ENCODE measurements around the gene BHLHA15. TPM values are rescaled to one million over a fixed set of nuclear protein-coding genes. Genes with fewer than 3 reads are reported as not detected.

The BHLHA15 gene
- total and polyA plus RNA-seq, 2 of the 8 experiments (the other 6 are each of a cell fraction or from before 2014, with no cell fraction given) = 1.1 to 2.7 TPM

DNA sequence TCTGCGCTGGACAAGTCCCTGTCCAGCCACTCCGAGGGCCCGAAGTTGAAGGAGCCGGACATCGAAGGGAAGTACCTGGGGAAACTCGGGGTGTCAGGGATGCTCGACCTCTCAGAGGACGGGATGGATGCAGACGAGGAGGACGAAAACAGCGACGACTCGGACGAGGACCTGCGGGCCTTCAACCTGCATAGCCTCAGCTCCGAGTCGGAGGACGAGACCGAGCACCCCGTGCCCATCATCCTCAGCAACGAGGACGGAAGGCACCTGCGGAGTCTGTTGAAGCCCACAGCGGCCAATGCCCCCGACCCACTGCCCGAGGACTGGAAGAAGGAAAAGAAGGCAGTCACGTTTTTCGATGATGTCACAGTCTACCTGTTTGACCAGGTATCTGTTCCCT, 17.1 kb upstream of the BHLHA15 start:
- Histone ChIP-seq H3K79me1 (ENCODE audit: low read depth, low read length) (peaks cover 2% of the 10 kb centered on the region; the same call in 1 of the 2 replicates), H2BK12ac (ENCODE audit: low read depth, low read length) (no peak overlapping the region), H2BK5ac (ENCODE audit: low read depth, low read length) (no peak overlapping the region), H3K27me3 (replicated peaks in 1 of 4; ENCODE audit: control insufficient read depth in 3 of 4, extremely low read depth in 1 of 4, insufficient read depth in 3 of 4, low read length in 3 of 4) (no peaks in the 10 kb centered on the region), H2BK120ac (replicated peaks; ENCODE audit: low read depth, low read length) (no peak overlapping the region), H3K4me1 (replicated peaks in 1 of 4; ENCODE audit: control insufficient read depth in 3 of 4, insufficient read depth in 4 of 4, low read length in 3 of 4) (no peaks in the 10 kb centered on the region), H3K4me2 (ENCODE audit: insufficient read depth in 1 of 2, low read depth in 2 of 2, low read length in 2 of 2) (no peak overlapping the region), H4K5ac (ENCODE audit: insufficient read length, low read depth, low read length) (no peak overlapping the region), H3K4me3 (ENCODE audit: extremely low read depth in 1 of 4, insufficient read depth in 2 of 4, low read depth in 3 of 4, low read length in 4 of 4) (no peak overlapping the region), H3K56ac (replicated peaks; ENCODE audit: insufficient read length, low read depth, low read length) (no peak overlapping the region), H3K4ac (replicated peaks; ENCODE audit: insufficient read length, low read depth, low read length) (no peak overlapping the region), H2AFZ (ENCODE audit: low read length) (no peak overlapping the region), H3K23me2 (ENCODE audit: low read depth, low read length) (no peaks in the 10 kb centered on the region), H3K9ac (replicated peaks in 1 of 4; ENCODE audit: extremely low read depth in 1 of 4, low read depth in 3 of 4, low read length in 3 of 4) (no peak overlapping the region), H3K27ac (ENCODE audit: low read depth, low read length) (no peak overlapping the region), H4K20me1 (replicated peaks in 1 of 2; ENCODE audit: control insufficient read depth in 1 of 2, insufficient read depth in 2 of 2, low read length in 2 of 2) (peaks cover 2 to 14% of the 10 kb centered on the region in 2 experiments), H3K23ac (ENCODE audit: insufficient read length) (no peak overlapping the region), H4K8ac (ENCODE audit: extremely low read depth, insufficient read depth, low read length) (no peak overlapping the region), H4K91ac (replicated peaks; ENCODE audit: insufficient read length, low read length) (no peak overlapping the region), H3K36me3 (ENCODE audit: control insufficient read depth in 2 of 4, insufficient read depth in 4 of 4, low read length in 3 of 4) (peaks cover 6 to 41% (median 27%) of the 10 kb centered on the region in 4 experiments; a peak in 7 of 8 replicates), H3K79me2 (ENCODE audit: control insufficient read depth in 1 of 2, insufficient read depth in 2 of 2, low read length in 2 of 2) (peaks cover 0 to 4% of the 10 kb centered on the region in 2 experiments; a peak in 2 of 4 replicates), H3K14ac (ENCODE audit: insufficient read length) (no peak overlapping the region), H2AK5ac (ENCODE audit: low read depth, low read length) (no peak overlapping the region), H2BK15ac (ENCODE audit: low read length) (no peak overlapping the region), H2BK20ac (ENCODE audit: low read length) (no peak overlapping the region), H3K9me3 (ENCODE audit: insufficient read depth in 2 of 2, low read depth in 1 of 2, low read length in 1 of 2) (no peaks in the 10 kb centered on the region), H3K18ac (ENCODE audit: extremely low read depth, low read length) (no peak overlapping the region)
- DNase-seq (ENCODE audit: low read depth in 1 of 2, low spot score in 2 of 2) (no peak), FAIRE-seq (no peak)
- 92% methylated on average over 27 of the region's 28 CpGs; no CpG with 5 or more reads in 1 of the 2 experiments for WGBS, 2 experiments (ENCODE audit: extremely low coverage in 1 of 2, insufficient coverage in 1 of 2, insufficient read length in 1 of 2, insufficient replicate concordance in 2 of 2, low coverage in 1 of 2, low lambda C conversion rate in 2 of 2, missing lambda C conversion rate in 1 of 2)
- ChIA-PET POLR2A (ENCODE audit: partially characterized antibody) (no interaction called here), CTCF (ENCODE audit: partially characterized antibody) (no interaction called here)
- TF ChIP-seq CREB1 (IDR thresholded peaks at IDR 0.05) (no peak), YY1 (IDR thresholded peaks at IDR 0.05; ENCODE audit: low read depth, low read length) (no peak), SAP30 (IDR thresholded peaks at IDR 0.05; ENCODE audit: insufficient read depth, insufficient replicate concordance, low read length) (no peak), SRF (IDR thresholded peaks at IDR 0.05; ENCODE audit: low read depth, low read length) (no peak), RBBP5 (IDR thresholded peaks at IDR 0.05; ENCODE audit: borderline replicate concordance, low read depth, low read length) (no peak), ASH2L (IDR thresholded peaks at IDR 0.05; ENCODE audit: low read length) (no peak), EGR1 (IDR thresholded peaks at IDR 0.05; ENCODE audit: borderline replicate concordance, low read depth, low read length) (no peak), RFX5 (IDR thresholded peaks at IDR 0.05; ENCODE audit: borderline replicate concordance, low read depth, low read length) (no peak), SIX5 (IDR thresholded peaks at IDR 0.05; ENCODE audit: low read depth, low read length) (no peak), BCL11A (IDR thresholded peaks at IDR 0.05; ENCODE audit: low read depth in 2 of 2, low read length in 2 of 2) (no peak), CBX5 (IDR thresholded peaks at IDR 0.05; ENCODE audit: low read depth, low read length) (no peak), KDM1A (IDR thresholded peaks at IDR 0.05; ENCODE audit: borderline replicate concordance, low read length) (no peak), HDAC6 (IDR thresholded peaks at IDR 0.05; ENCODE audit: low read depth, low read length) (no peak)

Data from H1 (cell line).